Measurements from ENCODE around the gene UBASH3A. TPM values are rescaled to one million over a fixed set of nuclear protein-coding genes. Genes with fewer than 3 reads are reported as not detected.

The UBASH3A gene
- total and polyA plus RNA-seq, 7 donors: 0.06 to 0.21 TPM; not detected in 5

DNA sequence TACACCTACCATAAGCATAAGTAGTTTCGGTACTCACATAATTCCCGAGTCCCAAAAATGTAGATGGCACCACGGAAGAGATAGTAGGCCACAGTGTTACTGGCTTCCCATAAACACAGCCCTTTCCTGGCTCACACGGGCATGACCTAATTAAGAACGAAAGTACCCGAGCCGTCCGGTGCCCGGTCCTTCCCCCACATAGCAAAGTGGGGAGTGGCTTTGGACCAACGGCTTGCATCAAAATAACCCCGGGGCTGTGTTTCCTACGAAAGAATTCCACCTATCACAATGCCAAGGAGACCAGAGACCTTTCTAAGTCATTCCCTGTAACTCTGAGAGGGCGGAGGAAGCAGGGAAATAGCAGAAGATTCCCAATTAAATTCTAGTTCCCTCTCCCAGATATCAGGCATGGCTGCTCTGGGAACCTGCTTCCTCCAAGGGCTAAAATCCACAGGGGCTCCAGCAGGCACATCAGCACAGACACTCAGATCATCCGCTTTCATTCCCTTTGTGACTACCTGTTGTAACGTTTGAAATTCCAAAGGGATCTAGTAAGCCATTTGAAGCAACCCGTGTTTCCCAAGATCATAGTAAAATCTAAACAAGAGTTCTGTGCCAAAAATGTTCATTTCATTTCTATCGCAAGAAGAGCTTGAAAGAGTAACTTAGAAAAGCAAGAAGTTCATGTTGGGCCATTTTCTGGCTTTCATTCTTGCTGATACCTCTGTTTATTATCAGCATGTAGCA lies 7.6 kb upstream of the UBASH3A start, which contains the start of gene TMPRSS3:
Gene TMPRSS3 (minus strand): TSS at position 148 of the 747 bp plus-strand sequence. CDS start 635 bp downstream, outside the sequence.
- Histone ChIP-seq H3K9me3 (no peaks in the 10 kb centered on the region), H3K4me1 (no peaks in the 10 kb centered on the region), H3K27me3 (ENCODE audit: insufficient read depth in 3 of 3, low read length in 2 of 3) (peaks cover 0 to 16% (median 1%) of the 10 kb centered on the region in 3 donors), H3K27ac (no peak within 1 kb of the TSS), H3K4me3 (no peak within 1 kb of the TSS), H3K36me3 (ENCODE audit: insufficient read depth in 1 of 2, low read depth in 1 of 2) (no peaks in the 10 kb centered on the region)
- TF ChIP-seq, protein P1, sequence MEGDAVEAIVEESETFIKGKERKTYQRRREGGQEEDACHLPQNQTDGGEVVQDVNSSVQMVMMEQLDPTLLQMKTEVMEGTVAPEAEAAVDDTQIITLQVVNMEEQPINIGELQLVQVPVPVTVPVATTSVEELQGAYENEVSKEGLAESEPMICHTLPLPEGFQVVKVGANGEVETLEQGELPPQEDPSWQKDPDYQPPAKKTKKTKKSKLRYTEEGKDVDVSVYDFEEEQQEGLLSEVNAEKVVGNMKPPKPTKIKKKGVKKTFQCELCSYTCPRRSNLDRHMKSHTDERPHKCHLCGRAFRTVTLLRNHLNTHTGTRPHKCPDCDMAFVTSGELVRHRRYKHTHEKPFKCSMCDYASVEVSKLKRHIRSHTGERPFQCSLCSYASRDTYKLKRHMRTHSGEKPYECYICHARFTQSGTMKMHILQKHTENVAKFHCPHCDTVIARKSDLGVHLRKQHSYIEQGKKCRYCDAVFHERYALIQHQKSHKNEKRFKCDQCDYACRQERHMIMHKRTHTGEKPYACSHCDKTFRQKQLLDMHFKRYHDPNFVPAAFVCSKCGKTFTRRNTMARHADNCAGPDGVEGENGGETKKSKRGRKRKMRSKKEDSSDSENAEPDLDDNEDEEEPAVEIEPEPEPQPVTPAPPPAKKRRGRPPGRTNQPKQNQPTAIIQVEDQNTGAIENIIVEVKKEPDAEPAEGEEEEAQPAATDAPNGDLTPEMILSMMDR (IDR thresholded peaks at IDR 0.05): no peak
- intact Hi-C loops (cut with DNase I): no loop called here
- DNase-seq: no peak
- WGBS, 3 donors: 60 to 68% (median 62%) methylated on average over 17 of the region's 17 CpGs
- ATAC-seq: no peak

DNA sequence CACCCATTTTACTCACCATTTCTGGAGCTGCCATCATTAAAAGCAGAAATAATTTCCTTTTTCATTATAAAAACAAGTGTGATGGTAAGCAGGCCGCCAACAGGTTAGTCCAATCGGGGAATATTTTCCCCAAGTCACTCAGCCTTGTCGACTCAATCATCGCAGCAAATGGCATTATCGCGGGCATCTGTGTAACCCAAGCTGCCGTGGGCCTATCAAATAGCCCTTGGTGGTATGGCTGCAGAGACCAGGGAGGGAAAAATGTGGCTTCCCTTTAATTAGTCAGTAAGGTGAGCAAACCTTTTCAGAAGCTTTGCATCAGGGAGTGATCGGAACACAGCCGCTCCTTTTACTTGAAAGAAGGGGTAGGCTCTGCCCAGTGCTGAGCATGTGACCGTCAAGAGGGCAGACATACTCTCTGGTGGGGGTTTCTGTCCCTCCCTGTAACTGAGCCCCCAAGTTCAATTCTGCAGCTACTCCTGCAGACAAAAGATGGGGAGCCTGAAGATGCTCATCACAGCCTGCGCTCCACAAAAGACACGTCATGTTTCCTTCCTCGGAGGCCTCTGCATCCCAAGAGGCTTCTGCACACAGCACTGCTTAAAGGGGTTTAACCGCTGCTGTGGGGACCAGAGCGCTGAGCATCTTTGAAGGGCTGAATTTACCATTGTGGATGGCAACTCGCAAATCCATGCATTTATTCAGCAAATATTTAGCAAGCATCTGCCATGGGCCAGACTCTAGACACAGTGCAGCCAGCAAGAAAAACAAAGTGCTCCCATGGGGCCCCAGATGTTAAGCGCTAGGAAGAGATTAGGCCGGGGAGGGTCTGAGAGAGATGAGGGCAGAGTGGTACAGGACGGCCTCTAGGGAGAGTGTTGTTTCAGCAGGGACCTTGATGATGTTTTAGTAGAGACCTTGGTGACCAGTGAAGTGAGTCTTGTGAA lies 6.6 kb upstream of the UBASH3A start:
- DNase-seq (peak in 1 of 2 donors; percentile 14), ATAC-seq (no peak)
- 68 to 70% (median 69%) methylated on average over 19 of the region's 19 CpGs for WGBS, 3 donors
- intact Hi-C loops (cut with DNase I): no loop called here
- H3K4me3 ChIP-seq: no peak overlapping the region
- H3K36me3 ChIP-seq (ENCODE audit: insufficient read depth in 1 of 2, low read depth in 1 of 2): no peaks in the 10 kb centered on the region
- TF ChIP-seq, protein P1 (IDR thresholded peaks at IDR 0.05): no peak
- peaks cover 0 to 7% (median 1%) of the 10 kb centered on the region in 3 donors for H3K27me3 ChIP-seq (ENCODE audit: insufficient read depth in 3 of 3, low read length in 2 of 3)
- no peak overlapping the region for H3K27ac ChIP-seq
- H3K4me1 ChIP-seq: no peaks in the 10 kb centered on the region
- H3K9me3 ChIP-seq: peaks cover 5% of the 10 kb centered on the region

DNA sequence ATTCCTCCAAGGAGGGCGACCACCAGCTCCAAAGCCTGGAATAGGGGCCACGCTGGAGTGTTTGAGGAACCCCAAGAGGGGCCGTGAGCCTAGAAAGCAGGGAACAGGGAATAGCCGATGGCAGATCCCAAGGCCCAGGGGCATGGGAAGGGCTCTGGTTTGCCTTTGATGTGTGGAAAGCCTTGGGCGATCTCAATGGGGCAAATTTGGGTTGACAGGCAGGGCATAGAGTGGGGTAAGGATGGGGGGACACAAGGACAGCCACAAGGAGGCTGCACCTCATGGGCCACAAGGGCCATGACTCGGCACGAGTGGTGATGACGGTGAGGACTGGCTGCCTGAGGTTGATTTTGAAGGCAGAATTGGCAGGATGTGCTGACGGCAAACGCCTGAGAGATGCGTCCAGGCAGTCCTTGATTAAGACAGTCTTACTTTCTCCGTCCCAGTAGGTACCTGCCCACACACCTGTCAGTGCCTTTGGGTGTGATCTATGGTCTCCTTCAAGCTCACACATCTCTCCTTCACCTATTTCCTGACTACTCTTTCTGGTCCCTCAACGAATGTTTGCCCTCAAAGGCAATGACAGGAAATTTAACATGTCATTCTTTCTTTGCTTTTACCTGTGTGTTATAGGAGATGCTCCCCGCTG lies 5.8 kb upstream of the UBASH3A start:
- no peaks in the 10 kb centered on the region for H3K36me3 ChIP-seq (ENCODE audit: insufficient read depth in 1 of 2, low read depth in 1 of 2)
- intact Hi-C loops (cut with DNase I): no loop called here
- H3K27me3 ChIP-seq (ENCODE audit: insufficient read depth in 3 of 3, low read length in 2 of 3): peaks cover 0 to 4% (median 1%) of the 10 kb centered on the region in 3 donors
- no peak overlapping the region for H3K27ac ChIP-seq
- no peaks in the 10 kb centered on the region for H3K4me1 ChIP-seq
- H3K4me3 ChIP-seq: no peak overlapping the region
- TF ChIP-seq, protein P1 (IDR thresholded peaks at IDR 0.05): no peak
- H3K9me3 ChIP-seq: peaks cover 5% of the 10 kb centered on the region
- DNase-seq (no peak), ATAC-seq (no peak)
- 88 to 92% (median 90%) methylated on average over 14 of the region's 14 CpGs for WGBS, 3 donors

DNA sequence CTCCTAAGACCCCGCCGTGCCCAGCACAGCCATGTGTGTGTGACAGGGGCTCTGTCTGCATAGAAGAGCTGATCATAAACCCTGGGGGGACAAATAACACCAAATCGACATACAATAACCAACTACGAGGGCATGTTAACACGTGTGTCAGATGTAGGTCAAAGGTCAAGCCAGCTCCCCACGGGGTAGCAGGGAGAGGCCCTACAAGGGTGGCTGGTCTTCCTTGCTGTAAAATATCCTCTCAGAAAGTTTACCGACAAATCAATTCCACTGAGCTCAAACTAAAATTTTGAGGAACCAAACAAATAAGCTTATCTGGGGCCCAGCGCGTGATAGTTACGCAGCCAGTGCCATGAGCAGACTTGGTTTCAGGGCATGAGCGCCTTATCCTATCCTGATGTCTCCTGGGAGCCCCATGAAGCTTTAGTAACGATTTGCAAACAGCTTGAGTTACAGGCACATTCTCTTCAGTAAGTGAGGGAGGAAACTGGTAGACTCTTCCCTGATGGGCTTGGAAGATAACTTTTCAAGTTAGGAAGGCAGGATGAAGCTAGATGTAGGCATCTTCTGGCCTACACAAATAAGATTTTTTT lies 5.2 kb upstream of the UBASH3A start:
- Histone ChIP-seq H3K4me1 (no peaks in the 10 kb centered on the region), H3K36me3 (ENCODE audit: insufficient read depth in 1 of 2, low read depth in 1 of 2) (no peaks in the 10 kb centered on the region), H3K9me3 (peaks cover 5% of the 10 kb centered on the region), H3K4me3 (no peak overlapping the region), H3K27me3 (ENCODE audit: insufficient read depth in 3 of 3, low read length in 2 of 3) (peaks cover 0 to 4% (median 1%) of the 10 kb centered on the region in 3 donors), H3K27ac (no peak overlapping the region)
- no peak for DNase-seq
- TF ChIP-seq, protein P1 (IDR thresholded peaks at IDR 0.05): no peak
- intact Hi-C loops (cut with DNase I): no loop called here
- WGBS, 3 donors: 54 to 69% (median 57%) methylated on average over 12 of the region's 12 CpGs
- no peak for ATAC-seq
